HepG2 (cell line): Measurements from ENCODE around the gene ATXN1L. TPM values are rescaled to one million over a fixed set of nuclear protein-coding genes. Genes with fewer than 3 reads are reported as not detected.
A peak's percentile ranks its signal among the peaks of the same experiment; 100 is the strongest.

Source experiments
- ATF2 ChIP-seq: sonication (generic); formaldehyde crosslinking; IDR thresholded peaks from 2 replicates; pipeline ENCODE4 v1.4.0; 2020; ENCODE audit warnings: missing genetic modification reagents
- CAMTA2 ChIP-seq: sonication (generic); formaldehyde crosslinking; IDR thresholded peaks from 2 replicates; pipeline ENCODE4 v1.4.0; 2020; ENCODE audit warnings: mild to moderate bottlenecking, missing genetic modification reagents, borderline replicate concordance
- CENPBD1 ChIP-seq: sonication (generic); formaldehyde crosslinking; IDR thresholded peaks from 2 replicates; pipeline ENCODE4 v1.8.0; 2022; ENCODE audit warnings: missing genetic modification reagents, low read depth, mild to moderate bottlenecking, borderline replicate concordance
- ELF4 ChIP-seq: sonication (generic); formaldehyde crosslinking; IDR thresholded peaks from 2 replicates; pipeline ENCODE4 v1.5.0; 2020; ENCODE audit warnings: missing genetic modification reagents, mild to moderate bottlenecking, moderate library complexity, borderline replicate concordance
- FOSL2 ChIP-seq: sonication (generic); formaldehyde crosslinking; IDR thresholded peaks from 2 replicates; pipeline ENCODE4 v1.4.0; 2020; ENCODE audit warnings: missing genetic modification reagents
- GTF3A ChIP-seq: sonication (generic); formaldehyde crosslinking; conservative IDR thresholded peaks from 2 replicates; pipeline ENCODE4 v1.4.0; 2020; ENCODE audit warnings: mild to moderate bottlenecking, missing genetic modification reagents
- HOXA3 ChIP-seq: sonication (generic); formaldehyde crosslinking; IDR thresholded peaks from 2 replicates; pipeline ENCODE4 v1.5.0; 2020; ENCODE audit warnings: missing genetic modification reagents
- JARID2 ChIP-seq: sonication (generic); formaldehyde crosslinking; IDR thresholded peaks from 2 replicates; pipeline ENCODE4 v1.8.1; 2023; ENCODE audit warnings: missing genetic modification reagents, inconsistent platforms; ENCODE audit not compliant: insufficient replicate concordance
- KDM1A ChIP-seq: IDR thresholded peaks from 2 replicates; pipeline ENCODE4 v1.6.1; 2016; ENCODE audit warnings: missing compliant biosample characterization
- REST ChIP-seq, 2 experiments: IDR thresholded peaks; 2 replicates each; pipeline ENCODE4 v1.6.1; 2011 to 2012; ENCODE audit warnings: low read length in 2 of 2, borderline replicate concordance in 1 of 2, low read depth in 1 of 2, mild to moderate bottlenecking in 1 of 2, moderate library complexity in 1 of 2
- SRF ChIP-seq: IDR thresholded peaks from 2 replicates; pipeline ENCODE4 v1.6.1; 2011; ENCODE audit warnings: mild to moderate bottlenecking, low read depth, low read length, moderate library complexity
- ZBTB2 ChIP-seq: sonication (generic); formaldehyde crosslinking; IDR thresholded peaks from 2 replicates; pipeline ENCODE4 v1.8.0; 2022; ENCODE audit warnings: low read depth, missing genetic modification reagents
- ZNF280B ChIP-seq: sonication (generic); formaldehyde crosslinking; IDR thresholded peaks from 2 replicates; pipeline ENCODE4 v1.5.0; 2020; ENCODE audit warnings: missing genetic modification reagents, mild to moderate bottlenecking, borderline replicate concordance
- ZNF329 ChIP-seq: sonication (generic); formaldehyde crosslinking; IDR thresholded peaks from 2 replicates; pipeline ENCODE4 v1.9.0; 2021; ENCODE audit warnings: low read depth, mild to moderate bottlenecking, missing genetic modification reagents
- ZNF383 ChIP-seq: sonication (generic); formaldehyde crosslinking; IDR thresholded peaks from 2 replicates; pipeline ENCODE4 v1.4.0; 2020; ENCODE audit warnings: missing genetic modification reagents, mild to moderate bottlenecking, borderline replicate concordance
- ZNF605 ChIP-seq: sonication (generic); formaldehyde crosslinking; IDR thresholded peaks from 2 replicates; pipeline ENCODE4 v1.8.0; 2022; ENCODE audit warnings: mild to moderate bottlenecking, missing genetic modification reagents
- ZNF607 ChIP-seq: sonication (generic); formaldehyde crosslinking; IDR thresholded peaks from 2 replicates; pipeline ENCODE4 v1.5.1; 2020; ENCODE audit warnings: missing genetic modification reagents, mild to moderate bottlenecking, borderline replicate concordance
- ZNF788 ChIP-seq: sonication (generic); formaldehyde crosslinking; IDR thresholded peaks from 2 replicates; pipeline ENCODE4 v1.5.0; 2020; ENCODE audit warnings: mild to moderate bottlenecking, missing genetic modification reagents, borderline replicate concordance
- ZNF841 ChIP-seq: sonication (generic); formaldehyde crosslinking; IDR thresholded peaks from 2 replicates; pipeline ENCODE4 v1.8.1; 2023; ENCODE audit warnings: missing genetic modification reagents, borderline replicate concordance
- polyA plus RNA-seq, 8 experiments: library from polyadenylated mRNA; depleted of rRNA in 3 of 8; stranded (reverse) in 7 of 8; unstranded in 1 of 8; fragments of >200 nt; fragmentation: Illumina TruSeq in 4 of 8; extraction: Trizol in 4 of 8; gene quantifications; 2 replicates each; pipeline versions ENCODE4 v1.2.1 to v1.2.3, GENCODE V29; 2011 to 2016; ENCODE audit warnings: low read depth in 4 of 8, missing spikeins in 1 of 8, mixed read lengths in 1 of 8; ENCODE audit not compliant: insufficient read depth in 1 of 8
- total RNA-seq, 5 experiments: library from RNA; depleted of rRNA; stranded (reverse); fragments of >200 nt; fragmentation: Illumina TruSeq; extraction: Trizol; gene quantifications; 2 replicates each; pipeline ENCODE4 v1.2.3, GENCODE V29; 2016; ENCODE audit warnings: low read depth in 1 of 5

ATXN1L gene
- total and polyA plus RNA-seq, 2 of the 13 experiments (the other 11 are each of a cell fraction or from before 2014, with no cell fraction given), result 20.0 to 22.4 TPM

GRCh38 chr16:71894229-71894920, 48.6 kb downstream of the ATXN1L start (continued):
- TF ChIP-seq ZNF383 (CRISPR knock-in tag), result 0 out of 2 replicates have a peak, but pooled peaks have one; percentile 0
- peak in 1 of 2 experiments; percentile 12; a peak in 1 of 4 replicates for TF ChIP-seq REST (IDR thresholded peaks at IDR 0.05; ENCODE audit: borderline replicate concordance in 1 of 2, low read depth in 1 of 2, low read length in 2 of 2)
- TF ChIP-seq ELF4 (CRISPR knock-in tag), result no peak
- TF ChIP-seq ZNF607, result no peak
- no peak for TF ChIP-seq ZNF841 (CRISPR knock-in tag)
- TF ChIP-seq ZNF329, result peak; percentile 65; the same call in 1 of the 2 replicates
- no peak for TF ChIP-seq ZBTB2 (CRISPR knock-in tag)
- TF ChIP-seq JARID2 (CRISPR knock-in tag), result no peak
- TF ChIP-seq CENPBD1 (CRISPR knock-in tag), result 0 out of 2 replicates have a peak, but pooled peaks have one; percentile 33
- 0 out of 2 replicates have a peak, but pooled peaks have one; percentile 21 for TF ChIP-seq ATF2 (CRISPR knock-in tag)
- TF ChIP-seq FOSL2 (CRISPR knock-in tag), result no peak
- 0 out of 2 replicates have a peak, but pooled peaks have one; percentile 19 for TF ChIP-seq ZNF788
- TF ChIP-seq GTF3A (CRISPR knock-in tag), result no peak
- peak; percentile 71; the same call in 1 of the 2 replicates for TF ChIP-seq HOXA3
- peak; percentile 83; the same call in 1 of the 2 replicates for TF ChIP-seq CAMTA2 (CRISPR knock-in tag)
- no peak for TF ChIP-seq KDM1A (CRISPR knock-in tag)
- no peak for TF ChIP-seq SRF
- TF ChIP-seq ZNF605 (CRISPR knock-in tag), result no peak
- TF ChIP-seq ZNF280B (CRISPR knock-in tag), result peak; percentile 41; the same call in 1 of the 2 replicates
